ENCODE measurements around the gene NAB2.
"Not testable (repeated sequence)": the region's sequence is repeated elsewhere in the genome, so short reads cannot be mapped to it uniquely, and the experiment has no call there.

The NAB2 gene

DNA sequence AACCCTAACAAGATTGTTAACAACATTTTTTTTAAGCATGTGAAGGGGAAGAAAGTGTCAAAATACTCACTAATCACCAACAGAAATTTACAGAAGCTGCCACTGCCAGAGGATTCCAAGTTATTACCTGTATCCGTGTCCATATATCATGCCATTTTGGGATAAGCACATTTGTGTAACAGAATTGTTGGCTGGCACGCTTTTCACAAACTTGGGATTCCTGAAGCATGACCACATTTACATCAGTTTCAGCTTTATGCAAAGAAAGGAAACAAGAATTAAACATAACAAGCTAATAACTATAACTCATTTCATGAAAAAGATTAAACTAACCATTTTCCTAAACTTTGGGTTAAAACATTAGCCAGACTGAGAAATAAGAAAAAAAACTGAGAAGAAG lies 16.3 kb upstream of the NAB2 start:
- DNase-seq: no peak

DNA sequence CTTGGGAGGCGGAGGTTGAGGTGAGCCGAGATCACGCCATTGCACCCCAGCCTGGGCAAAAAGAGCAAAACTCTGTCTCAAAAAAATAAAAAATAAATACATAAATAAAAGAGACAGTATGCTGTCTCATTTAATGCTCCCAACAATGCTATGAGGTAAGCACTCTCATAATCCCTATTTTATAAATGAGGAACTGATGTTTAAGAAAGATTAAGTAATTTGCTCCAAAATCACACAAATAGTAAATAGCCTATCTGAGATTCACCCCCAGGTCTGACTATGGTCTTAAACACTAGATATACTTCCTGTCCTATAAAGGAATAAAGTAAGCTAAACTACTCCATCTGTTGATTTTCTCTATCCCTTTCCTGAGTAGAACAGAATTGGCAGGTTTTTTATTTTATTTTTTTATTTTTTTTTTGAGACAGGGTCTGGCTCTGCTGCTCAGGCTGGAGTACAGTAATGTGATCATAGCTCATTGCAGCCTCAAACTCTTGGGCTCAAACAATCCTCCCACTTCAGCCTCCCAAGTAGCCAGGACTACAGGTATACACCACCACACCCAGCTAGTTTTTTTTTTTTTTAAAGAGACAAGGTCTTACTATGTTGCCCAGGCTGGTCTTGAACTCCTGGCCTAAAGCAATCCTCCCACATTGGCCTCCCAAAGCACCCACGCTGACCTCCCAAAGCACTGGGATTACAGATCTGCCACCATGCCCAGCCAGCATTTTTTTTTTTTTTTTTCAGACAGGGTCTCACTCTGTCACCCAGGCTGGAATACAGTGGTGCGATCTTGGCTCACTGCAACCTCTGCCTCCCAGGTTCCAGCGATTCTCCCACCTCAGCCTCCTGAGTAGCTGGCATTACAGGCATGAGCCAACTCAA lies 15.1 kb upstream of the NAB2 start:
- not testable (repeated sequence) for DNase-seq

DNA sequence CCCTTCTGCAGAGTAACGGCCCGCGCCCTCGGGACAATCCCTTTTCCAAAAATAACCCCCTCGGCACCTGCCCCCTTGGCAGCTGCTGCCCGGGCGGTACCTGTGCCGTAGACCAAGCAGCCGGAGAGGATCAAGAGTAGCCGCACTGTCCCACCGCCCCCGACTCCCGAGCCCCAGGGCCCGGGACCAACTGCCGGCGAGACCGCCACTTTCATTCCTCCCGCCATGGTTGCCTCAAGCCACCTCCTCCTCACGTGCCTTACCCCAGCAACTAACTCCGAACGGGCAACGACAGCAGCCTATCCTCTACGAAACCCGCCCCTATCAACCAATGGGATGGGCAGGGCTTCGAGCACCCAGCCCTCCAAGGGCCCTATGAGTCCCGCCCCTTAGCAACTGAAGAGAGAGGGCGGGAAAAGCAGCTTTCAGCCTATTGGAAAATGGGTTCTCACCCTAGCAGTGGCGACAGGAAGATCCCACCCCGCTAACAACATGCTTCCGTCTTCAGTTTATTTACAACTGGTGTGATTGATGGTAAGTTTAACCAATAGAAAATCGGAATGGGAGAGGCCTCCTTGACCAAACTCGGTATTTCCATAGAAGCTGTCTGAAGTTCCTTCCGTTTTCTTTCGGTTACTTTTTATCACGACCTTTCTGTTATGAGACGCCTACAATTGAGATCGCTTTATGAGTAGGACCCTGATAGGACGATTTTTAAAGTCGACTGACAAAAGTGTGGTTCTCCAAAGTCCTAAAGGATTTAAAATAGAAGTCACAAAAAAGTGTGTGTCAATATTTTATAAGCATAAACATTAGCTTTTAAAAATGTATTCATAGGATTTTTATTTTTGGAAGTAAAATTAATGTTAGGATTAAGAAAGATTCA lies 10.2 kb upstream of the NAB2 start, which contains the start of gene NEMP1:
Gene NEMP1 (minus strand): TSS at position 273 of the 886 bp plus-strand sequence. CDS start 46 bp downstream, at position 227.
- DNase-seq: peak; percentile 99

DNA sequence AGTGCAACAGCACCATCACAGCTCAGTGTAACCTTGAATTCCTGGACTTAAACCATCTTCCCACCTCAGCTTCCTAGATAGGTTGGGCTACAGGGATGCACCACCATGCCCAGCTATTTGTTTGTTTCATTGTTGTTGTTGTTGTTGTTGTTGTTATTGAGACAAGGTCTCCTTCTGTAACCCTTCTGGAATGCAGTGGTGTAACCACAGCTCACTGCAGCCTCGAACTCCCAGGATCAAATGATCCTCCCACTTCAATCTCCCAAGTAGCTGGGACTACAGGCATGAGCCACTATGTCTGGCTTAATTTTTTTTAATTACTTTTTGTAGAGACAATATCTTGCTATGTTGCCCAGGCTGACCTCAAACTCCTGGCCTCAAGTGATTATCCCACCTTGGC lies 9.1 kb upstream of the NAB2 start:
- DNase-seq: no peak

DNA sequence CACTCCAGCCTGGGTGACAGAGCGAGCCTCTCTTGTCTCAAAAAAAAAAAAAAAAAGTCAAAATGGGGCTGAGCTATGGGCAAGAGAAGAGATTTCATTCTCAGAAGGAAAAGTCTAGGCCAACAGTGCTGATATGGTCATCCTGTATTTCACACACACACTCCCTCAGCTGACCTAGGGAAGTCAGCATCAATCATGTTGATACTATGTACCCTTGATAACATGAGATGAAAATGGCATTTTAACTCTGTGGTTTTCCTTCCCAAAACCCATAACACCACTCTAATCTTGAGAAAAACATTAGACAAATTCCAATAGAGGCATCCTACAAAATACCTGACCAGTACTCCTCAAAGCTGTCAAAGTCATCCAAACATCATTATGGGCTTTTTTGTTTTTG lies 8.1 kb upstream of the NAB2 start:
- DNase-seq: no peak

GRCh38 chr12:57085999-57086492 lies 2.9 kb upstream of the NAB2 start:
- no peak for DNase-seq

DNA sequence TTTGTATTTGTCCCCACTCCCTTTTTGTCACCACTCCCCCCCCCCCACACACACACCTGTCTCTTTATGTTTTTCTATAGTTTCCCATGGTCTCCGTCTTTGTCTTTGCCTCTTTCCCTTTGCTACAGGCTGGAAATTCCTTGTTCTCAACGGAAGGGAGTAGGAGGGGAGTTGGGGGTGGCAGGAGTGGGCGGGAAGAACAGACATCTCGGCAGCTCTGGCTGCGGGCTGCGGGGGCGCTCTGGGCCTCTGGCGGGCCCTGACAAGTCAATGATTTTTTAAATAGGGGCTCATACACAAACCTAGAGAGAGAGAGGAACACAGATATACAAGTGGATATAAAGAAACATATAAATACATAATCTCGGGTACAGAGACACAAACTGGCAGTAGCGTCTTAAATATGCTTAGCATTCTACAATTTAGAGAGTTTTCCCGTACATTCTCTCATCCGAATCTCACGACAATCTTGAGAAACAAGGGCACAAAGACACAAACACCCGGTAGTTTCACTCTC lies 2.4 kb upstream of the NAB2 start:
- DNase-seq: no peak

DNA sequence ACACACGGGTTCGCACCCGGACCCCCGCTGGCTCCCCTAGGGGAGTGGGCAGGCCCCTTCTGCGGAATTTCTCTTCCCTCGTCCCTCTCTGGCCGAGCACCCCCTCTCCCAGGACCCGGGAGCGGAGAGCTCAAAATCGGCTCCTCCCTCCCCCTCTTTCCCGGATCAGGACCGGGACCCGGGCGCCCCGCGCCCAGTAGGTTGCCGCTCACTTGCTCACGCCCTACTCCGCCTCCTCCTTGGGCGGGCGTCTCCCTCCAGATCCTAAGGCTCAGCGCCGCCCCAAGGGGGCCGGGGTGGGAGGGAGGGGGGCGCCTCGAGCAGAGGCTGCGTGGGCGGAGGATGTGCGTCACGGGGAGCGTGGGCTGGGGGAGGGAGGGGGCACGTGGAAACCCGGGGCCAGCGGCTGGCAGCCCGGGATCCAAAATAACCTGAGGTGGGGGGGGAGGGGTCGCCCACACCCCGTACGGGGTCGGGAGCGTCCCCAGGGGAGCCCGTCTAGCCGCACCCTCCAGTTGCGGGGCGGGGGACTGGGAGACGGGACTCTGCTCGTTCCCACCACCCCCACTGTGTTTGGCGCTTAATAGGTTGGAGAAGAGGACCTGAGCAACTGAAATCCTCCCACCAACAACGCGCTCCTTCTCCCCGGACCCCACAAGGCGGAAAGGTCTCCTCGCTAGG lies 1.8 kb upstream of the NAB2 start:
- no peak for DNase-seq

- DNase-seq: peak; percentile 75
These were observed 1.1 kb upstream of the NAB2 start for GRCh38 chr12:57087691-57088353.

DNA sequence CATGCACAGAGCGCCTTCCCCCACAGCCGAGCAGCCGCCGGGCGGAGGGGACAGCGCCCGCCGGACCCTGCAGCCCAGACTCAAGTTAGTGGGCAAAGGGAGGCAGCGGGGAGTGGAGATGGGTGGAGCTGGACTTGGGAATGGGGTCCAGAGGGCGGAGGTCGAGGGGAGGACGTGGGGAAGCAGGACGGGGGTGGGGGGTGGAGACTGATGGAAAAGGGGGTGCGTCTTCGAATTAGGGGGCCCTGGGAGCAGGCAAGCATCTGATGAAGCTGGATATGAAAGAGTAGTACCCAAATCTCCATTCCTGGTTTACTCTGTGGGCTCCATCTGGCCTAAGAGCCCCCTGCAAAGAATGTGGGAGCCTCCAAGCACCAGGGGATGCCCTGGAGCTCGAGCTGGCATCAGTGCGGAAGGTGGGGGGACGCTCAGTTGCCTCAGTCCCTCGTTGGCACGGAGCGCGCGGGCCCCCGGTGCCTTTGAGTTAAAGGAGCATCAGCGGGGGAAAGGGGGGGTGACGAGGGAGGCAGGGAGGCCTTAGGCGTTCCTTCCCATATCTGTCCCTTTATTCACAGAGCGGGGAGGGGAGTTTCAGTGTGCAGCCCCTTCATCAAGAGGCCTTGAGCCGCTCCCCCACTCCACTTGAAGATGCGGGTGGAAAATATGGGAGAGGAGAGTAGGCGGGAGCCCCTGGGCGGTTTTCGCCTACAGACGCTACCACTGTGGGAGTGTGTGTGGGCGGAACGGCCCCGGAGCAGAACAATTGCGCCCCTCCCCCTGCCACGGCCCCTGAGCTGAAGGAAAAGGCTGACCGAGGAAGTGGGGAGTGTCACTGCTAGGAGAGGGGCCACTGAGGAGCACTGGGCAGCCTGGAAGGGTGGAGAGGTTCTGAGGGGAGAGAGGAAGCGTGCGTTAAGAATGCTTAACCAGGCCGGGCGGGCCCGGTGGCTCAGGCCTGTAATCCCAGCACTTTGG lies 644 bp downstream of the NAB2 start:
- DNase-seq: no peak

GRCh38 chr12:57090490-57090889 lies 1.6 kb downstream of the NAB2 start:
- DNase-seq: no peak

DNA sequence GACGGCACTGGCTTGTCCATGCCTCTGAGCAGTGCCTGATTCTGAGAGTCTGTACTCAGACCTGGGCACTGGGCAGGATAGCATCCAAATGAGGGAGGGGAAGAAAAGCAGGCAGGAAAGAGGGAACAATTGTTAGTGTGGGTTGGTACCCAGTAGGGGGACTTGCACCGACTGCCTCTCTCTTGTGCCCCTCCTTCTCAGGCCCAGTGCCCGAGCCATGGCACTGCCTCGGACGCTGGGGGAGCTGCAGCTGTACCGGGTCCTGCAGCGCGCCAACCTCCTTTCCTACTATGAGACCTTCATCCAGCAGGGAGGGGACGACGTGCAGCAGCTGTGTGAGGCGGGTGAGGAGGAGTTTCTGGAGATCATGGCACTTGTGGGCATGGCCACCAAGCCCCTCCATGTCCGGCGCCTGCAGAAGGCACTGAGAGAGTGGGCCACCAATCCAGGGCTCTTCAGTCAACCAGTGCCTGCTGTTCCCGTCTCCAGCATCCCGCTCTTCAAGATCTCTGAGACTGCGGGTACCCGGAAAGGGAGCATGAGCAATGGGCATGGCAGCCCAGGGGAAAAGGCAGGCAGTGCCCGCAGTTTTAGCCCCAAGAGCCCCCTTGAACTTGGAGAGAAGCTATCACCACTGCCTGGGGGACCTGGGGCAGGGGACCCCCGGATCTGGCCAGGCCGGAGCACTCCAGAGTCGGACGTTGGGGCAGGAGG lies 2.2 kb downstream of the NAB2 start:
- DNase-seq: no peak

DNA sequence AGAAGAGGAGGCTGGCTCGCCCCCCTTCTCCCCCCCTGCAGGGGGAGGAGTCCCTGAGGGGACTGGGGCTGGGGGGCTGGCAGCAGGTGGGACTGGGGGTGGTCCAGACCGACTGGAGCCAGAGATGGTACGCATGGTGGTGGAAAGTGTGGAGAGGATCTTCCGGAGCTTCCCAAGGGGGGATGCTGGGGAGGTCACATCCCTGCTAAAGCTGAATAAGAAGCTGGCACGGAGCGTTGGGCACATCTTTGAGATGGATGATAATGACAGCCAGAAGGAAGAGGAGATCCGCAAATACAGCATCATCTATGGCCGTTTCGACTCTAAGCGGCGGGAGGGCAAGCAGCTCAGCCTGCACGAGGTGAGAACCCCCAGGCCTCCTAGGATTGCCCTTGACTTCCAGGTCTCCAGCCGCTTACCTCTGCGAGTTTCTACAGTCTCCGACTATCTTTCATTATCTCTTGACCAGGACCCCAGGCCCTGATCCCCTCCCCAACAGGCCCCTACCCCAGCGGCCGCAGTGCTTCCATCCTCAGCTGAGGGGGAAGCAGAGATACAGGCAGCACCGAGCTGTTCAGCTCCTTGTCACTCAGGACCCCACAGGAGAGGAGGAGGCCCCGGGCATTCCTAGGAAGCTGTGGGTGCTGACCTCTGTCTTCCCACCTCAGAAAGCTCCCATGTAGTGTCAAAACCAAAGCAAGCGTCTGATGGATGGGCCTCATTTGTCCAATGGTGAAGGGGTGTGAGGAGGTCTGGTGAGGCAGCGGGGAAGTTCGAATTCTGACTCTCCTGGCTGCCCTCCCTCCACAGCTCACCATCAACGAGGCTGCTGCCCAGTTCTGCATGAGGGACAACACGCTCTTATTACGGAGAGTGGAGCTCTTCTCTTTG lies 3.0 kb downstream of the NAB2 start:
- DNase-seq: no peak

DNA sequence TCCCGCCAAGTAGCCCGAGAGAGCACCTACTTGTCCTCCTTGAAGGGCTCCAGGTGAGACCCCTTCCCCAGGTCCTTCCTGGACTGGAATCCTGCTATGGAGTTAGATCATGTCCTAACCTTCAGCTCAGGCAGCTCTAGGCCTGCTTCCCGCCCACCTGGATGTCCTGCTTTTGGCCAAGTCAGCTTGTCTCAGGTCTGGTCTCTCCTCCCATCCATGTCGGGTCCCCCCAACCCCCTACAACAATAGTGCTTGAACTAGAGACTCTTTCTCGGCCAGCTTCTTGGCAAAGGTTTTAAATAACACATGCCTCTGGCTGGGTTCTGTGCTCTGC lies 3.6 kb downstream of the NAB2 start:
- DNase-seq: no peak

- no peak for DNase-seq
These were observed 4.0 kb downstream of the NAB2 start for GRCh38 chr12:57092876-57093414.

GRCh38 chr12:57093415-57094207 lies 4.7 kb downstream of the NAB2 start:
- no peak for DNase-seq

DNA sequence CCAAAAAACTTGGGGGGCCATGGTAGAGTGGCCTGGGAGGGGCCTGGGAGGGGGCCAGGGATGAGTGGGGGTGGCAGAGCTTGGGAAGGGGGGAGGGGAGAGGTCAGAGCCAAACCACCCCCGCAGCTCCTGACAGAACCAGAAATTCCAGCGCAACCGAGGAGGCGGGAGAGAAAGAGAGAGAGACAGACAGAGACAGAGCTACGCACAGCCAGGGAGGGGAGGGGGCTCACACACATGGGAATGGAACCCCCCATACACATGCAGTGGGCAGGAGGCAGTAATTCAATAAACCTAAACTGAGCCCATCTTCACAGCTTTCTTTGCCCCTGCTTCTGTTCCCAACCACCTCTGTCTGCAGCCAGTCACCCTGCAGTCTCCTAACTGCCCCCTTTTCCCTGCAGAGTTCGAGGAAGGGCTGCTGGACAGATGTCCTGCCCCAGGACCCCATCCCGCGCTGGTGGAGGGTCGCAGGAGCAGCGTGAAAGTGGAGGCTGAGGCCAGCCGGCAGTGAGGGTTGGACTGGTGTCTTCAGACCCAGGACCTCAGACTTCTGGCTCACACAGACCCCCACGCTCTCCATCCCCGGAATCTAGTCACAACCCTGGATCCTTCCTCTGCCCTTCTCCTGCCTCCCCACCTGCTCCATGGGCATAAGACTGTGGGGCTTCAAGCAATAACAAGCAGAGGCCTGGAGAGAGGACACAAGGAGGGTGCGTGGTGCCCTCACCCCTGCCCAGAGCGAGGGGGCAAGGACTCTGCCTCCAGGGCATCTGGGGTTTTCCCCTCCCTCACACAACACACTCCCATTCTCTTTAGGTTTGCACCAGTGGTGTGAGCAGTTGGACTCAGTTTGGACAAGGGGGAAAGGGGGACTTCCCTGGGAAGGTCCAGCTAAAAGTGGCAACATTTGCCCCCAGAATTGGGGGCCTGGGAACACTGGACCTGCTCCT lies 5.6 kb downstream of the NAB2 start:
- DNase-seq: no peak

Data from NCI-H524 treated with DMSO at 0.1 percent for 48 hours (cell line).